ENCODE data around the gene OR2A7.
"Not testable (repeated sequence)": the region's sequence is repeated elsewhere in the genome, so short reads cannot be mapped to it uniquely, and the experiment has no call there.

OR2A7 gene

GRCh38 chr7:144220531-144220930 lies 44.1 kb downstream of the OR2A7 start:
- not testable (repeated sequence) for H3K27me3 ChIP-seq (ENCODE audit: insufficient read depth, insufficient read length); H3K4me3 ChIP-seq (ENCODE audit: insufficient read length, low read depth); H3K36me3 ChIP-seq (ENCODE audit: insufficient read depth, insufficient read length, low read length); H3K9ac ChIP-seq (ENCODE audit: insufficient read length, low read depth); H3K9me3 ChIP-seq (ENCODE audit: insufficient read depth, low read length); H3K4me1 ChIP-seq (ENCODE audit: insufficient read depth, insufficient read length); DNase-seq (ENCODE audit: low read depth, low spot score)

GRCh38 chr7:144219149-144219548 lies 45.4 kb downstream of the OR2A7 start:
- H3K9me3 ChIP-seq (ENCODE audit: insufficient read depth, low read length); H3K4me3 ChIP-seq (ENCODE audit: insufficient read length, low read depth); DNase-seq (ENCODE audit: low read depth, low spot score); H3K9ac ChIP-seq (ENCODE audit: insufficient read length, low read depth); H3K36me3 ChIP-seq (ENCODE audit: insufficient read depth, insufficient read length, low read length); H3K4me1 ChIP-seq (ENCODE audit: insufficient read depth, insufficient read length); H3K27me3 ChIP-seq (ENCODE audit: insufficient read depth, insufficient read length): not testable (repeated sequence)

- not testable (repeated sequence) for H3K4me3 ChIP-seq (ENCODE audit: insufficient read length, low read depth)
Measured at GRCh38 chr7:144218581-144218980, 46.0 kb downstream of the OR2A7 start.

GRCh38 chr7:144217200-144217599 lies 47.4 kb downstream of the OR2A7 start:
- not testable (repeated sequence) for DNase-seq (ENCODE audit: low read depth, low spot score); H3K9me3 ChIP-seq (ENCODE audit: insufficient read depth, low read length); H3K9ac ChIP-seq (ENCODE audit: insufficient read length, low read depth); H3K27me3 ChIP-seq (ENCODE audit: insufficient read depth, insufficient read length); H3K4me3 ChIP-seq (ENCODE audit: insufficient read length, low read depth); H3K36me3 ChIP-seq (ENCODE audit: insufficient read depth, insufficient read length, low read length); H3K4me1 ChIP-seq (ENCODE audit: insufficient read depth, insufficient read length)

More at GRCh38 chr7:144218581-144218980, 46.0 kb downstream of the OR2A7 start:
- H3K4me1 ChIP-seq (ENCODE audit: insufficient read depth, insufficient read length); H3K9ac ChIP-seq (ENCODE audit: insufficient read length, low read depth); H3K36me3 ChIP-seq (ENCODE audit: insufficient read depth, insufficient read length, low read length); DNase-seq (ENCODE audit: low read depth, low spot score); H3K9me3 ChIP-seq (ENCODE audit: insufficient read depth, low read length); H3K27me3 ChIP-seq (ENCODE audit: insufficient read depth, insufficient read length): not testable (repeated sequence)

Data from NT2/D1 (cell line).